Measurements from ENCODE around the gene FOXB1.

Gene FOXB1

GRCh38 chr15:60020736-60021135 is 16.6 kb downstream of the FOXB1 start:
- no peak for DNase-seq (ENCODE audit: low read depth in 2 of 2)

GRCh38 chr15:60021589-60022378 is 17.7 kb downstream of the FOXB1 start:
- no peak for DNase-seq (ENCODE audit: low read depth in 2 of 2)

- DNase-seq (ENCODE audit: low read depth in 2 of 2), result no peak
Observed at GRCh38 chr15:60022379-60022741, 18.2 kb downstream of the FOXB1 start.

- DNase-seq (ENCODE audit: low read depth in 2 of 2), result no peak
Observed at GRCh38 chr15:60026555-60026954, 22.4 kb downstream of the FOXB1 start.

GRCh38 chr15:60035344-60035743 is 31.2 kb downstream of the FOXB1 start:
- DNase-seq (ENCODE audit: low read depth in 2 of 2), result no peak

- no peak for DNase-seq (ENCODE audit: low read depth in 2 of 2)
Observed at GRCh38 chr15:60039316-60039715, 35.2 kb downstream of the FOXB1 start.

- no peak for DNase-seq (ENCODE audit: low read depth in 2 of 2)
Observed at GRCh38 chr15:60043744-60044435, 39.8 kb downstream of the FOXB1 start.

GRCh38 chr15:60044636-60045270 is 40.6 kb downstream of the FOXB1 start:
- DNase-seq (ENCODE audit: low read depth in 2 of 2), result peak in 1 of 2 donors; percentile 1

GRCh38 chr15:60047701-60048100 is 43.6 kb downstream of the FOXB1 start:
- no peak for DNase-seq (ENCODE audit: low read depth in 2 of 2)

GRCh38 chr15:60049948-60050347 is 45.8 kb downstream of the FOXB1 start:
- DNase-seq (ENCODE audit: low read depth in 2 of 2), result no peak

- no peak for DNase-seq (ENCODE audit: low read depth in 2 of 2)
Observed at GRCh38 chr15:60052796-60053195, 48.7 kb downstream of the FOXB1 start.

GRCh38 chr15:60054472-60054871 is 50.4 kb downstream of the FOXB1 start:
- DNase-seq (ENCODE audit: low read depth in 2 of 2), result no peak
